Measurements from ENCODE around the gene RPL22L1. TPM values are rescaled to one million over a fixed set of nuclear protein-coding genes. Genes with fewer than 3 reads are reported as not detected.
"Not testable (repeated sequence)": the region's sequence is repeated elsewhere in the genome, so short reads cannot be mapped to it uniquely, and the experiment has no call there.

RPL22L1 gene
- total RNA-seq, 1 donor from 2014 or later, result 56.7 TPM

DNA sequence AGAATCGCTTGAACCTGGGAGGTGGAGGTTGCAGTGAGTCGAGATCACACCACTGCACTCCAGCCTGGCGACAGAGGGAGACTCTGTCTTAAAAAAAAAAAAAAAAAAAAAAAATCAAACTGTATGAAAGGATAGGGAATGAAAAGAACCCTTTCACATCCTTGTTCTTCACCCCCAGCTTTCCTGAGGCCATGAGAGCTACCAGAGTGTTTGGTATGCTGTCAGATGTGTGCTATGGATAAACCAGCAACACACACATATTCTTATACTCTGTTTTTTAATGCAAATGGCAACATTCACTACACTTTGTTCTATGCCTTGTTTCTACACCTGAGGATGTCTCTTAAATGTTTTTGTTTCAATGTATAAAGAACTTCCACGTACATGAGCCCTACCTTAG is 33.5 kb downstream of the RPL22L1 start:
- intact Hi-C loops (cut with micrococcal nuclease), result no loop called here

GRCh38 chr3:170835336-170835735 is 34.7 kb downstream of the RPL22L1 start:
- intact Hi-C loops (cut with micrococcal nuclease), result no loop called here

GRCh38 chr3:170830580-170830979 is 39.4 kb downstream of the RPL22L1 start:
- intact Hi-C loops (cut with micrococcal nuclease), result no loop called here

DNA sequence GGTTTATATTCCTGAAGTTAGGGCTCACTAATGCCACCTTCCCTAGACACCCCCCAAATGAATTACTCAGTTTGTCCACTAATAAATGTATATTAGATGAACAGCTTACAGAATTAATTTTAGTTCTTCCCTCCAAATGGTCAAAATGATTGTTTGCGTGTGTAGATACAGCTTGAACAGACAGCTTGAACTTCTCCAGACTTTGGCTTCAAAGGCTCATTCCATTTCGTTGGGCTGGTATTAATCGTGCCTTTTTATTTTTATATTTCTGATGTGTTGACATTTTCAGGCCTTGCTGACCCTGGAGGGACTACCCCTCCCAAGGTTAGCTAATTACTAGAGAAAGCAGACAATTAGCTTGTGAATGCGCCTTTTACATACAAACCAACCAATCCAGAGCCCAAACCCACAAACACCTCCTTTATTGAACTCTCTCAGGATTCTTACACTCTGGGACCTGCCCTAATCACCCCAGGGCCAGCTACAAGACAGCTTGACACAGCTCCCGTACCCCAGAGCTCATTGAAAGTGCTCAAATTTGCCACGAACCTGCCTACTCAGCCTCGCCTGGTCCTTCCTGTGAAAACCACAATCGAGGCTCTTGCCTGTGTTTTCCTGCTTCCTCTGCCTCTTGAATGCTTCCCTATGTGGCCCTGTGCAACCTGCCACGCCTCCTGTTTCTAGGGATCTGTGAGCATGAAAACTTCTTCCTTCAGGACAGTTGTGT is 40.3 kb downstream of the RPL22L1 start:
- intact Hi-C loops (cut with micrococcal nuclease), result no loop called here

DNA sequence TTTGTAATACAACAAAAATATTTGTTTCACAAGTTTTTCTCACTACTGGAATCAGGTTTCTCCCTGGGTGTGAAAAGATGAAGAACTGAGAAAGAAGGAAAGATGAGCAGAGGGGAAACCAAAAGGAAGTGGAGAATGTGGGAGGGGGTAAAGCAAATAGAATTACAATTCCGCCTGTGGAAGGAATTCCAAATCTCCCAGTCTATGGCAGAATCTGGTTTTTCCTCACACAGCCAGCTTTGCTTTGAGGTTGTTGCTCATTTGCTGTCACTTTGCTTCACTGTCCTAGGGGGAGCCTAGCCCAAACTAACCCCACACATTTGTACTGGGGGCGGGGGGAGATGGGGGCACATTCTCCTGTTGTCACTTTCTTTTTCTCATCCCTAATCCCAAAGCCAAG is 43.9 kb downstream of the RPL22L1 start:
- intact Hi-C loops (cut with micrococcal nuclease), result no loop called here

- intact Hi-C loops (cut with micrococcal nuclease), result not testable (repeated sequence)
Measured at GRCh38 chr3:170823562-170823961, 46.4 kb downstream of the RPL22L1 start.

DNA sequence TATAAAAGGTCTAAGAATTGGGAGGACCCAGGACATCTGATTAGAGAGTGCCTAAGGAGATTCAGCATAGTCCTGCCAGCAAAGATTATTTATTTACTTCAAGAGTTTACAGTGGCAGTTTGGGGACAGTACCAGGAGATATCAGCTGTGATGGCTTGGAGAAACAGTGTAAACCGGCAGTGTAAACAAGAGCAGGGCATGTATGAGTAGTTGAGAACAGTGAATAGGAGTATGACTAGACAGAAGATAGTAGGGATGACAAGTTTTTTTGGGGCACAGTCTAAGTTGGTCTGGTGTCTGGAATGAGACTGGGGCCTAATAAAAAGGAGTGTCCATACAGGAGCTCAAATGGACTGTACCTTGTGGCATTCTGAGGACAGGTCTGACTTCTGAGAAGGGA is 51.7 kb downstream of the RPL22L1 start:
- intact Hi-C loops (cut with micrococcal nuclease), result not testable (repeated sequence)

DNA sequence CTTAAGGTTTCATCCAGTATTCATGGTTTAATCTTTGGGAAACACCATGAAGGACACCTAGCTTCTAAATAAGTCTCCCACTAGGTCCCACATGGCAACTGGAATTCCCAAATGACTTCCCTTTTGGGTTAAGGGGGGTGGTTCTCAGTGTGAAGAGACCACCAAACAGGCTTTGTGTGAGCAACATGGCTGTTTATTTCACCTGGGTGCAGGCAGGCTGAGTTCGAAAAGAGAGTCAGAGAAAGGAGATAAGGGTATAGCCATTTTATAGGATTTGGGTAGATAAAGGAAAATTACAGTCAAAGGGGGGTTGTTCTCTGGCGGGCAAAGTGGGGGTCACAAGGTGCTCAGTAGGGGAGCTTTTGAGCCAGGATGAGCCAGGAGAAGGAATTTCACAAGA is 52.5 kb downstream of the RPL22L1 start:
- intact Hi-C loops (cut with micrococcal nuclease), result not testable (repeated sequence)

- intact Hi-C loops (cut with micrococcal nuclease), result no loop called here
Measured at GRCh38 chr3:170816841-170817240, 53.2 kb downstream of the RPL22L1 start.

- intact Hi-C loops (cut with micrococcal nuclease), result no loop called here
Measured at GRCh38 chr3:170816341-170816740, 53.7 kb downstream of the RPL22L1 start.

GRCh38 chr3:170815936-170816335 is 54.1 kb downstream of the RPL22L1 start:
- intact Hi-C loops (cut with micrococcal nuclease), result no loop called here

- intact Hi-C loops (cut with micrococcal nuclease), result no loop called here
Measured at GRCh38 chr3:170815340-170815739, 54.7 kb downstream of the RPL22L1 start.

Other genes starting within 250 kb of the RPL22L1 start
- gene EIF5A2, start 38.4 kb upstream of the RPL22L1 start, total RNA-seq, result 8.3 and 10.5 TPM in 2 replicates
- not detected in 2 replicates for gene SLC2A2, start 156.5 kb upstream of the RPL22L1 start, total RNA-seq

All from T-helper 1 cell treated with Interleukin-12 subunit alpha and Interleukin-12 subunit beta and Interleukin-4 antibody, amounts not matched to agents 30 ng/mL and 1 ng/mL, for 36 hours (primary cell).